ENCODE data around the gene ZNF383. TPM values are rescaled to one million over a fixed set of nuclear protein-coding genes. Genes with fewer than 3 reads are reported as not detected.

ZNF383 gene
- total RNA-seq, 2 experiments from 2014 or later: 8.5 to 9.2 TPM

Other genes starting within 250 kb of the ZNF383 start
- 10 to 100 TPM in 1 of 2 experiments, 1 to 10 TPM in 1; 9.1 to 12.8 TPM for gene ZNF420, start 139.8 kb upstream of the ZNF383 start, total RNA-seq
- 1 to 10 TPM; 8.7 to 9.8 TPM for gene ZNF585A, start 45.5 kb upstream of the ZNF383 start, total RNA-seq
- 10 to 100 TPM; 10.4 to 11.2 TPM for gene ZNF585B, start 7.7 kb upstream of the ZNF383 start, total RNA-seq
- gene ZNF527, start 152.9 kb downstream of the ZNF383 start, total RNA-seq: 1 to 10 TPM; 5.0 to 5.4 TPM
- 1 to 10 TPM; 7.4 to 9.1 TPM for gene ZNF569, start 249.2 kb downstream of the ZNF383 start, total RNA-seq